ENCODE data around the gene SPTBN1. TPM values are rescaled to one million over a fixed set of nuclear protein-coding genes. Genes with fewer than 3 reads are reported as not detected.

SPTBN1 gene
- total and polyA plus RNA-seq, 2 experiments from 2014 or later = 58.1 to 204 TPM

DNA sequence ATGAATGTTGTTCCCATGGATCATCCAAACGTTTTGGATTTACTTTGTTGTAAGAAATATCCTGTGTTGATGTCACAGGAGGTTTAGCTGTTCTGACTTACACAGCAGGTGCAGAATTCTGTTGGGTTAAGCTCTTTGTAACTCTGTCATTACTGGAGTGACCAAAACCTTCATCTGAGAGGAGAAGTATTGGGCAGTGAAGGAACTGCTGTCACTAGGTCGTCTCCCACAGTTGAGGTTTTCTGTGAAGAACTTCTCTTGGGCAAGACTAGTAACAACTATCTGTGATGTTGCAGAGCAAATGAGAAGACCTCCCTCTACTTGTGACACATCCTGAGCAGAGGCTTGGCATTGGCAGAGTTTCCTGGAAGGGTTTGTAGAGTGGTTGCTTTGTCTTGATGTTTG is 2.9 kb downstream of the SPTBN1 start (continued):
- TF ChIP-seq, protein P1, sequence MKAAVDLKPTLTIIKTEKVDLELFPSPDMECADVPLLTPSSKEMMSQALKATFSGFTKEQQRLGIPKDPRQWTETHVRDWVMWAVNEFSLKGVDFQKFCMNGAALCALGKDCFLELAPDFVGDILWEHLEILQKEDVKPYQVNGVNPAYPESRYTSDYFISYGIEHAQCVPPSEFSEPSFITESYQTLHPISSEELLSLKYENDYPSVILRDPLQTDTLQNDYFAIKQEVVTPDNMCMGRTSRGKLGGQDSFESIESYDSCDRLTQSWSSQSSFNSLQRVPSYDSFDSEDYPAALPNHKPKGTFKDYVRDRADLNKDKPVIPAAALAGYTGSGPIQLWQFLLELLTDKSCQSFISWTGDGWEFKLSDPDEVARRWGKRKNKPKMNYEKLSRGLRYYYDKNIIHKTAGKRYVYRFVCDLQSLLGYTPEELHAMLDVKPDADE (IDR thresholded peaks at IDR 0.05) = no peak
- TF ChIP-seq ZNF331 (CRISPR knock-in tag; IDR thresholded peaks at IDR 0.05; ENCODE audit: low read depth) (no peak), REST (IDR thresholded peaks at IDR 0.05; ENCODE audit: unreplicated experiment) (no peak), STAT1 (IDR thresholded peaks at IDR 0.05; ENCODE audit: unreplicated experiment) (no peak), POLR2AphosphoS5 (IDR thresholded peaks at IDR 0.05; ENCODE audit: low read depth) (no peak), EZH2 (IDR thresholded peaks at IDR 0.05; ENCODE audit: low read depth, unreplicated experiment) (no peak), NANOG (IDR thresholded peaks at IDR 0.05; ENCODE audit: borderline replicate concordance) (no peak)

DNA sequence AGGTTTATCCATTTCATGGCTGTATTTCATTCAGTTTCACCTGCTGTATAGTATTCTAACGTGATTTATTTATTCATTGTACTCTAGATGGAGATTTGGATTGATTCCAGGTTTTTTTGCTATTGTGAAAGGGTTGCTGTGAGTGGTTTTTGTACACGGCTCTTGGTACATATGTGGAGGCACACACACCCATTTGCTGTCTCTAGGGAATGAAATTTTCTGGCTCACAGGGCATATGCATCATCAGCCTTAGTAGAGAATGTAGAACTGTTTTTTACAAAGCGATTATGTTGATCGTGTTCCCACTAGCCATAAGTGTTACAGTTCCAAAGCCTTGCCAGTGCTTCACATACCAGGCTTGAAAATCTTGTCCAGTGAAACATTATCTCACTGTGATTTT is 5.1 kb downstream of the SPTBN1 start:
- Mint-ChIP-seq H3K9me3 (no peaks in the 10 kb centered on the region), H3K4me1 (peaks cover 32% of the 10 kb centered on the region), H3K27ac (no peak overlapping the region), H3K4me3 (no peak overlapping the region), H3K36me3 (ENCODE audit: low read depth) (no peaks in the 10 kb centered on the region), H3K27me3 (ENCODE audit: insufficient read depth, low read depth, poor library complexity) (peaks cover 10% of the 10 kb centered on the region)
- Histone ChIP-seq H3F3A (replicated peaks; ENCODE audit: low read depth) (no peaks in the 10 kb centered on the region), H3K27me3 (ENCODE audit: insufficient read depth) (peaks cover 10% of the 10 kb centered on the region), H3K4me3 (no peak overlapping the region), H2AFZ (no peak overlapping the region), H3K4me1 (ENCODE audit: insufficient read depth) (peaks cover 18% of the 10 kb centered on the region), H3K27ac (ENCODE audit: low read depth) (no peak overlapping the region), H3K79me2 (replicated peaks; ENCODE audit: insufficient read depth) (peaks cover 79% of the 10 kb centered on the region), H3K4me2 (no peak overlapping the region), H3K36me3 (ENCODE audit: insufficient read depth) (no peaks in the 10 kb centered on the region), H3K9me2 (ENCODE audit: insufficient read depth) (no peaks in the 10 kb centered on the region), H4K20me1 (replicated peaks; ENCODE audit: insufficient read depth) (peaks cover 14% of the 10 kb centered on the region)
- ATAC-seq (no peak), DNase-seq (ENCODE audit: low spot score) (no peak)
- TF ChIP-seq, protein P1 (IDR thresholded peaks at IDR 0.05) = no peak
- TF ChIP-seq STAT1 (IDR thresholded peaks at IDR 0.05; ENCODE audit: unreplicated experiment) (no peak), EZH2 (IDR thresholded peaks at IDR 0.05; ENCODE audit: low read depth, unreplicated experiment) (no peak), ZNF331 (CRISPR knock-in tag; IDR thresholded peaks at IDR 0.05; ENCODE audit: low read depth) (no peak), POLR2AphosphoS5 (IDR thresholded peaks at IDR 0.05; ENCODE audit: low read depth) (no peak), ZNF114 (CRISPR knock-in tag; IDR thresholded peaks at IDR 0.05) (no peak), CTCF (conservative IDR thresholded peaks at IDR 0.05; ENCODE audit: low read depth in 2 of 2) (no peak), JUNB (IDR thresholded peaks at IDR 0.05; ENCODE audit: unreplicated experiment) (no peak), NANOG (IDR thresholded peaks at IDR 0.05; ENCODE audit: borderline replicate concordance) (no peak), CREB1 (CRISPR knock-in tag; IDR thresholded peaks at IDR 0.05; ENCODE audit: low read depth) (no peak), EZH2phosphoT487 (IDR thresholded peaks at IDR 0.05; ENCODE audit: unreplicated experiment) (no peak)

All from GM23338 (cell line).